CD14-positive monocyte (primary cell): ENCODE measurements around the gene SPRTN. TPM values are rescaled to one million over a fixed set of nuclear protein-coding genes. Genes with fewer than 3 reads are reported as not detected.

ENCODE experiments used
- DNase-seq, 3 donors: peaks; one replicate each; pipeline ENCODE4 v3.0.0-alpha.2; 2011 to 2022
- H2AFZ ChIP-seq: 2 replicates; pipeline ENCODE4 v1.6.0; 2012; ENCODE audit warnings: mild to moderate bottlenecking, low read depth, low read length, inconsistent platforms; ENCODE audit not compliant: insufficient read depth, poor library complexity, severe bottlenecking
- H3K27ac ChIP-seq, 2 donors: 1 replicate in 1 of 2; 2 replicates in 1 of 2; pipeline ENCODE4 v1.5.1; 2012 to 2013; ENCODE audit warnings: low read length in 2 of 2, control low read depth in 1 of 2, inconsistent platforms in 1 of 2, low read depth in 1 of 2, mild to moderate bottlenecking in 1 of 2
- H3K27me3 ChIP-seq, 2 donors: one replicate each; pipeline versions ENCODE4 v1.6.0 to v1.6.1; 2011 to 2013; ENCODE audit warnings: low read length in 2 of 2; ENCODE audit not compliant: control insufficient read depth in 2 of 2, insufficient read depth in 2 of 2
- H3K36me3 ChIP-seq, 2 donors: replicated peaks in 1 of 2; 1 replicate in 1 of 2; 2 replicates in 1 of 2; pipeline versions ENCODE4 v1.5.1 to v1.6.1; 2012 to 2013; ENCODE audit warnings: low read length in 2 of 2, control low read depth in 1 of 2, inconsistent platforms in 1 of 2, mild to moderate bottlenecking in 1 of 2; ENCODE audit not compliant: insufficient read depth in 2 of 2, control insufficient read depth in 1 of 2
- H3K4me1 ChIP-seq, 2 donors: 1 replicate in 1 of 2; 2 replicates in 1 of 2; pipeline versions ENCODE4 v1.5.1 to v1.6.1; 2012 to 2013; ENCODE audit warnings: low read length in 2 of 2, control low read depth in 1 of 2, inconsistent platforms in 1 of 2, mild to moderate bottlenecking in 1 of 2, moderate library complexity in 1 of 2; ENCODE audit not compliant: insufficient read depth in 2 of 2, control insufficient read depth in 1 of 2
- H3K4me2 ChIP-seq: replicated peaks from 2 replicates; pipeline ENCODE3; 2012; ENCODE audit warnings: low read length, moderate library complexity, mild to moderate bottlenecking; ENCODE audit not compliant: poor library complexity, severe bottlenecking; ENCODE audit errors: extremely low read depth
- H3K4me3 ChIP-seq, 3 experiments: fragments of 200-600 bp in 1 of 3; sonication (generic) in 1 of 3; replicated peaks in 1 of 3; 1 replicate in 2 of 3; 2 replicates in 1 of 3; pipeline ENCODE4 v1.5.1; 2011 to 2013; ENCODE audit warnings: low read length in 3 of 3, mild to moderate bottlenecking in 3 of 3, control low read depth in 2 of 3, low read depth in 2 of 3, inconsistent platforms in 1 of 3, moderate library complexity in 1 of 3
- H3K79me2 ChIP-seq: 2 replicates; pipeline ENCODE4 v1.6.0; 2012; ENCODE audit warnings: mild to moderate bottlenecking, control low read depth, inconsistent platforms, low read length, moderate library complexity; ENCODE audit not compliant: insufficient read depth
- H3K9ac ChIP-seq: 2 replicates; pipeline ENCODE4 v1.6.0; 2017; ENCODE audit warnings: low read length, mild to moderate bottlenecking; ENCODE audit not compliant: insufficient read depth, poor library complexity, severe bottlenecking
- H3K9me3 ChIP-seq, 2 donors: replicated peaks in 1 of 2; 1 replicate in 1 of 2; 2 replicates in 1 of 2; pipeline versions ENCODE4 v1.5.1 to v1.6.1; 2012 to 2013; ENCODE audit warnings: low read length in 2 of 2, control low read depth in 1 of 2; ENCODE audit not compliant: control insufficient read depth in 1 of 2, insufficient read depth in 1 of 2
- H4K20me1 ChIP-seq: 2 replicates; pipeline ENCODE4 v1.6.0; 2012; ENCODE audit warnings: mild to moderate bottlenecking, low read length, control low read depth, moderate library complexity; ENCODE audit not compliant: insufficient read depth
- H3K27ac Mint-ChIP-seq, 7 donors: one replicate each; pipeline ENCODE4 v1.8.0; 2020; ENCODE audit warnings: mild to moderate bottlenecking in 7 of 7, mixed read lengths in 7 of 7, moderate library complexity in 6 of 7, inconsistent platforms in 2 of 7
- H3K27me3 Mint-ChIP-seq, 3 donors: one replicate each; pipeline ENCODE4 v1.8.0; 2021 to 2022; ENCODE audit warnings: low read depth in 3 of 3, mild to moderate bottlenecking in 3 of 3, mixed read lengths in 3 of 3, moderate library complexity in 3 of 3, inconsistent platforms in 1 of 3
- H3K36me3 Mint-ChIP-seq, 2 donors: one replicate each; pipeline ENCODE4 v1.8.0; 2020; ENCODE audit warnings: mixed read lengths in 2 of 2, inconsistent platforms in 1 of 2, mild to moderate bottlenecking in 1 of 2
- H3K4me1 Mint-ChIP-seq: one replicate; pipeline ENCODE4 v1.8.0; 2020; ENCODE audit warnings: mild to moderate bottlenecking, mixed read lengths
- H3K4me3 Mint-ChIP-seq, 2 donors: one replicate each; pipeline ENCODE4 v1.8.0; 2020; ENCODE audit warnings: mild to moderate bottlenecking in 2 of 2, mixed read lengths in 2 of 2, moderate library complexity in 1 of 2
- H3K9me3 Mint-ChIP-seq, 7 donors: one replicate each; pipeline ENCODE4 v1.8.0; 2020 to 2022; ENCODE audit warnings: mixed read lengths in 7 of 7, mild to moderate bottlenecking in 6 of 7, moderate library complexity in 6 of 7, inconsistent platforms in 2 of 7
- CTCF ChIP-seq: fragments of 200-600 bp; IDR thresholded peaks from one replicate; pipeline ENCODE4 v1.8.0; 2022; ENCODE audit warnings: antibody characterized with exemption, mild to moderate bottlenecking
- WGBS: methylation state at CpG from one replicate; pipeline ENCODE4 v1.1.5; 2013; ENCODE audit warnings: missing lambda C conversion rate; ENCODE audit not compliant: insufficient coverage; 5-methylcytosine and 5-hydroxymethylcytosine counted together
- intact Hi-C, 2 donors: fragments of 100-400 bp; cut with micrococcal nuclease; formaldehyde crosslinking; loops; one replicate each; pipeline versions ENCODE4 v1.15.0 to v1.15.1; 2023
- polyA plus RNA-seq, 3 donors: library from polyadenylated mRNA; depleted of rRNA in 1 of 3; unstranded in 2 of 3; stranded (reverse) in 1 of 3; fragments of 300-500 nt in 2 of 3; fragments of >200 nt in 1 of 3; fragmentation: Illumina TruSeq in 2 of 3; gene quantifications; 1 replicate in 2 of 3; 2 replicates in 1 of 3; pipeline ENCODE4 v1.2.3, GENCODE V29; 2012 to 2021

SPRTN gene
- polyA plus RNA-seq, 3 donors: 4.5 to 9.1 (median 7.8) TPM

- Histone ChIP-seq H3K27ac (no peak overlapping the region), H3K9ac (no peak overlapping the region), H3K4me1 (no peaks in the 10 kb centered on the region), H3K4me2 (no peak overlapping the region), H3K4me3 (no peak overlapping the region), H2AFZ (no peak overlapping the region), H4K20me1 (no peaks in the 10 kb centered on the region), H3K79me2 (no peaks in the 10 kb centered on the region), H3K9me3 (peaks cover 0 to under 1% of the 10 kb centered on the region in 2 donors), H3K27me3 (no peaks in the 10 kb centered on the region), H3K36me3 (no peaks in the 10 kb centered on the region)
- TF ChIP-seq CTCF: no peak
- H3K36me3 Mint-ChIP-seq: no peaks in the 10 kb centered on the region
- H3K4me1 Mint-ChIP-seq: peaks cover 4% of the 10 kb centered on the region
- no peak for DNase-seq
- intact Hi-C loops: no loop called here
- no peak overlapping the region for H3K27ac Mint-ChIP-seq
- H3K27me3 Mint-ChIP-seq: peaks cover 0 to 2% (median 1%) of the 10 kb centered on the region in 3 donors
- 85% methylated on average over 4 of the region's 5 CpGs for WGBS
- peaks cover 0 to 1% (median 0%) of the 10 kb centered on the region in 7 donors for H3K9me3 Mint-ChIP-seq
- H3K4me3 Mint-ChIP-seq: no peak overlapping the region
These were observed 25.7 kb upstream of the SPRTN start for GRCh38 chr1:231312432-231312788.

GRCh38 chr1:231313661-231314060 lies 24.4 kb upstream of the SPRTN start:
- peaks cover 0 to 2% (median 1%) of the 10 kb centered on the region in 3 donors for H3K27me3 Mint-ChIP-seq
- H3K79me2 ChIP-seq: no peaks in the 10 kb centered on the region
- no peak overlapping the region for H3K4me3 ChIP-seq
- H3K9me3 ChIP-seq: peaks cover 0 to 7% of the 10 kb centered on the region in 2 donors
- peaks cover 4% of the 10 kb centered on the region for H3K4me1 Mint-ChIP-seq
- peaks cover 0 to 8% (median 3%) of the 10 kb centered on the region in 7 donors for H3K9me3 Mint-ChIP-seq
- 89% methylated on average over 3 of the region's 4 CpGs for WGBS
- no peaks in the 10 kb centered on the region for H3K4me1 ChIP-seq
- H3K27ac Mint-ChIP-seq: no peak overlapping the region
- H4K20me1 ChIP-seq: no peaks in the 10 kb centered on the region
- no peak overlapping the region for H3K4me3 Mint-ChIP-seq
- H3K27ac ChIP-seq: no peak overlapping the region
- no peaks in the 10 kb centered on the region for H3K27me3 ChIP-seq
- H3K36me3 Mint-ChIP-seq: no peaks in the 10 kb centered on the region
- no peaks in the 10 kb centered on the region for H3K36me3 ChIP-seq
- TF ChIP-seq CTCF: no peak
- no peak overlapping the region for H3K9ac ChIP-seq
- intact Hi-C loops: no loop called here
- no peak overlapping the region for H3K4me2 ChIP-seq
- no peak overlapping the region for H2AFZ ChIP-seq
- DNase-seq: no peak
